AG08395 (cell line): ENCODE measurements around the gene BHLHA9.
"Not testable (repeated sequence)": the region's sequence is repeated elsewhere in the genome, so short reads cannot be mapped to it uniquely, and the experiment has no call there.

Source experiments
- DNase-seq: peaks from one replicate; pipeline ENCODE4 v3.0.0; 2012; ENCODE audit warnings: mixed read lengths, low spot score

BHLHA9 gene

GRCh38 chr17:1270210-1271029 lies at the start of gene BHLHA9:
Gene BHLHA9, plus strand, starts transcription at chr17:1270444. Its CDS starts 120 bp downstream, at chr17:1270564.
- no peak for DNase-seq

DNA sequence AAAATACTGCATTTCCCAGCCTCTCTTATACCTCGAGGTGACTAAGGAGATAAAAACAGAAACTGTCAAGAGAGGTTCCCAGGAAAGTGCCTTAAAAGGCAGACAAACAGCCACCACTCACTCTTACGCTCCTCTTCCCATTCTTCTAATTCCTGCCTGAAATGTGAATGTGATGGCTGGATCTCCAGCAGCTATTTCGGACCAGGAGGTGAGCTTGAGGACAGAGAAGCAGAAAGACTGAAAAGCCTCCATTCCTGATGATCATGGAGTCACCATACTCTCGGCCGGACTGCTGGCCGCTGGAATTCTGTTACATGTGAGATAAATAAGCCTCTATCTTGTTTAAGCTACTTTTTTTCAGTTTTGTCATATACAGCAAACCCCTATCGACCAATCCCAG lies 49.0 kb upstream of the BHLHA9 start:
- DNase-seq, result no peak

- no peak for DNase-seq
These were observed 47.9 kb upstream of the BHLHA9 start for GRCh38 chr17:1222321-1222720.

GRCh38 chr17:1223662-1224061 lies 46.6 kb upstream of the BHLHA9 start:
- DNase-seq, result no peak

DNA sequence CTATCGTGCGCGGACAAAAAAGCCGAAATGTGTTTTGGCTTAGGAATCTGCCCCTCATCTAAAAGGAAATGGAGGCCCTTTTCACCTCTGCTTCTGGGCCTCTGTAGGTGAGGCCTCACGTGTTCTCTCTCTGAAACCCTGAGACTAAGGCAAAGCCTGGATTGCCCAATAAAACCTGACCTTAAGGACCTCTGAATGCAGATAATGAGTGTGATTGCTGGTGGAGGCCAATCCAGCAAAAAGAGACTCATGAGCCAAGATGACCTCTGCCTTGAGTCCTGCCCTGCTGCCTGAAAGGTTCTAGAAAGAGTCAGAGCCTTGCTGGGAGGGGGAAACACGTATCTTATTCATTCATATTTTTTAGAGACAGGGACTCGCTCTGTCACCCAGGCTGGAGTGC lies 45.9 kb upstream of the BHLHA9 start:
- no peak for DNase-seq

- no peak for DNase-seq
These were observed 43.9 kb upstream of the BHLHA9 start for GRCh38 chr17:1226308-1226707.

GRCh38 chr17:1227365-1227764 lies 42.9 kb upstream of the BHLHA9 start:
- DNase-seq, result no peak

- no peak for DNase-seq
These were observed 42.1 kb upstream of the BHLHA9 start for GRCh38 chr17:1227917-1228780.

GRCh38 chr17:1228781-1229348 lies 41.4 kb upstream of the BHLHA9 start:
- no peak for DNase-seq

- DNase-seq, result peak; percentile 53
These were observed 40.8 kb upstream of the BHLHA9 start for GRCh38 chr17:1229349-1229899.

DNA sequence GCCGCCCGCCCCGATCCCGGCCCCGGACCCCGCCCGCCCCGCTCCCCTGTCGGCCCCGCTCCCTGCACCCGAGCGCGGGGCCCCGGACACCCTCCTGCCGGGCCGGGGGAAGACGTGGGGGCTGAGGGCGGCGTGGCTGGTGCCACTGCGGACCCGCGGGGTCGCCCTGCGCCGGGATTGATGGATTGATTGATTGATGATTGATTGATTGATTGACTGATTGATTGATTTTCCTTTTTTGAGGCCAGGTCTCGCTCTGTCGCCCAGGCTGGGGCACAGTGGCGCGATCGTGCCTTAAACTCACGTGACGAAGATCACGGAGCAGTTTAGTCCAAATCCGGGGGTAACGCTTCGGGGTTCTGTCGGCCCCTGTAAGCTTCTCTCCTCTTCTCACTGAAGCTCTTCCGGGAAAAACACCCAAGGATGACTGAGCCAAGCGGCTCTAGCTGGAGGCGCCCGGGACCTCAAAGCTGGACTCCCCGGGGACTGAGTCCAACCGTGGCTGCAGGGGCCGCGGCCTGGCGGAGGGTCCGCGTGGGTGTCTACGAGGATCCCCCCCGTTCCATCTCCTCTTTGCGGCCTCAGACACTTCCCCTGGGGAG lies 40.2 kb upstream of the BHLHA9 start:
- no peak for DNase-seq

GRCh38 chr17:1231456-1231855 lies 38.8 kb upstream of the BHLHA9 start:
- DNase-seq, result peak; percentile 64

GRCh38 chr17:1232331-1232730 lies 37.9 kb upstream of the BHLHA9 start:
- DNase-seq, result no peak

GRCh38 chr17:1232786-1233185 lies 37.5 kb upstream of the BHLHA9 start:
- peak; percentile 81 for DNase-seq

DNA sequence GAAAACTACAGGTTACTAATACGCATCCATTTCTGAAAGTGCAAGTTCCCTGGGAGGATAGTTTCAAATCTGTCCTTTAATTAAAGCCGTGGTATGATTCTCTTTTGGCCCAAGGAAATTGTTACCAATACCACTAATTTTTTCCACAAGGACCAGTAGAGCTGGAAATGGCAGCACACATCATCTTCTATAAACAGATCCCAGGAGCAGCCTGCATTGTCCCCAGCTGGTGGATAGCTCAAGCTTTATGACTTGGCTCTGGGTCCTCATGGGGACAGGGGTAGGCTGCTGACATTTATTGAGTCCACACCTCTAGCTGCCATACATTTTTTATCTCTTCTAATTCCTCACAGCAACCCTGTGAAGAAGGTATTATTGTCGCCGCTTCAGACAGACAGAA lies 35.8 kb upstream of the BHLHA9 start:
- DNase-seq, result no peak

DNA sequence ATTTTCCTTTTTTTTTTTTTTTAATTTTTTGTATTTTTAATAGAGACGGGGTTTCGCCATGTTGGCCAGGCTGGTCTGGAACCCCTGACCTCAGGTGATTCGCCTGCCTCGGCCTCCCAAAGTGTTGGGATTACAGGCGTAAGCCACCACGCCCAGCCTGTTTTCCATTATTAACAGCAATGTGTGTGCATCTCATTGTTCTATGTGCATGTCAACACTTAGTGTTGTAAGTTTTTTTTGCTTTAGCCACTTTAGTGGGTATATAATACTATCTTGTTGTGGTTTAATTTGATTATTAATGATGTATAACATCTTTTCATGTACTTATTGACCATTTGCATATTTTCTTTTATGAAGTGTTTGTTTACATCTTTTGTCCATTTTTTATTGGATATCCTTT lies 32.8 kb upstream of the BHLHA9 start:
- no peak for DNase-seq

GRCh38 chr17:1239210-1239609 lies 31.0 kb upstream of the BHLHA9 start:
- no peak for DNase-seq

- DNase-seq, result not testable (repeated sequence)
These were observed 29.8 kb upstream of the BHLHA9 start for GRCh38 chr17:1240426-1240825.

DNA sequence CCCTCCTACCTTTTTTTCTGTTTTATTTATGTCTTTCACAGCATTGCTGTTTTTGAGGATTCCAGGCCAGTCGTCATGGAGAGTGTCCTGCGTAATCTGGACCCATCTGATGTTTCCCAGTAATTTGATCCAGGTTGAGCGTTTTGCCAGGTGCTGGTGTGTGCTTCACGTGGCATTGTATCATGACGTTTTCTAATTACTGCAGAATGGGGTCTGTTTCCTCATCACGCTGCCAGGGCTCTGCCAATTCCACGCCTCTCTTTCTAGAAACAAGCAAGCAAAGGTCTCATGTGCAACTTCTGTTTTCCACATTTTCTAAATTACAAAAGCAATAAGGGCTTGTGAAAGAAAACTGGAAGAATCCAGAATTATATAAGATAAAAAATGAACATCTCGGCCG lies 28.3 kb upstream of the BHLHA9 start:
- peak; percentile 53 for DNase-seq

- no peak for DNase-seq
These were observed 25.6 kb upstream of the BHLHA9 start for GRCh38 chr17:1244606-1245012.

- DNase-seq, result no peak
These were observed 18.2 kb upstream of the BHLHA9 start for GRCh38 chr17:1251866-1252608.
